Peyer's patch (tissue), 4 donors: ENCODE data around the gene SRD5A2. TPM values are rescaled to one million over a fixed set of nuclear protein-coding genes. Genes with fewer than 3 reads are reported as not detected.
"Not testable (repeated sequence)": the region's sequence is repeated elsewhere in the genome, so short reads cannot be mapped to it uniquely, and the experiment has no call there.

Experiments used
- DNase-seq, 3 donors: peaks; one replicate each; pipeline ENCODE4 v3.0.0-alpha.2; 2017 to 2019
- H3K27ac ChIP-seq, 4 donors: fragments of 200-600 bp; sonication (generic); one replicate each; pipeline ENCODE4 v1.5.1; 2016 to 2019
- H3K27me3 ChIP-seq, 2 donors: fragments of 200-600 bp; sonication (generic); one replicate each; pipeline ENCODE4 v1.5.1; 2019
- H3K36me3 ChIP-seq, 3 donors: fragments of 200-600 bp; sonication (generic); one replicate each; pipeline ENCODE4 v1.5.1; 2016 to 2019
- H3K4me1 ChIP-seq, 4 donors: fragments of 200-600 bp; sonication (generic); one replicate each; pipeline ENCODE4 v1.5.1; 2016 to 2019
- H3K4me3 ChIP-seq, 4 donors: fragments of 200-600 bp; sonication (generic); 1 replicate in 3 of 4; 2 replicates in 1 of 4; pipeline ENCODE4 v1.5.1; 2016 to 2019; ENCODE audit warnings: mild to moderate bottlenecking in 1 of 4
- H3K9me3 ChIP-seq, 4 donors: fragments of 200-600 bp; sonication (generic); one replicate each; pipeline ENCODE4 v1.5.1; 2016 to 2019; ENCODE audit warnings: mild to moderate bottlenecking in 1 of 4
- POLR2A ChIP-seq, 2 donors: fragments of 450-650 bp; IDR thresholded peaks; one replicate each; pipeline ENCODE4 v1.5.1; 2017; ENCODE audit warnings: antibody characterized with exemption in 2 of 2, mild to moderate bottlenecking in 2 of 2, moderate library complexity in 2 of 2
- total RNA-seq, 4 donors: library from RNA; depleted of rRNA; stranded (reverse); fragments of >200 nt; gene quantifications; one replicate each; pipeline ENCODE4 v1.1.0, GENCODE V29; 2016
- TF ChIP-seq, protein P1 (sequence below), 6 experiments: fragments of 450-650 bp in 4 of 6; fragments of 200-600 bp in 2 of 6; sonication (generic) in 1 of 6; IDR thresholded peaks; one replicate each; pipeline ENCODE4 v1.5.1; 2017 to 2019; ENCODE audit warnings: antibody characterized with exemption in 6 of 6, mild to moderate bottlenecking in 3 of 6, moderate library complexity in 1 of 6

Gene SRD5A2
- total RNA-seq, 4 donors from 2014 or later, result not detected

DNA sequence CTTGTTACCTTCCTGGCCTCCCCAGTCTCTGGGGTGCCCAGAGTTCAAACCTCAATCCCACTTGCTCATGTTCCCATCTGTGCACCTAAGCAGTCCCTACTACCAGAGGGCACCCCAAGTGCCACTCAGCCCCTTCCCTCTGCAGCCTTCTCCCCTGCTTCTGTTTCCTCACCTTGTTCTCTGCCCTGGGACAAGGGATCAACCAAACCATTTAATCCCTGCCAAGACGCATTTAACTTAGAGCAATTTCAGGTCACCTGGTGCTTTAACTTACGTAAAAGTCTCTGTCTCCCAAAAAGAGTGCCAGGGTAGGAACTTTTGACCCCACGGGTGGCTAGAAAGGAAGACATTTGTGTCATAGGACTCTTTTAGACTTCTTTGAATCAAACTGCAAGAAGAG is 67.2 kb downstream of the SRD5A2 start:
- no peak for TF ChIP-seq POLR2A (IDR thresholded peaks at IDR 0.05)
- TF ChIP-seq, protein P1, sequence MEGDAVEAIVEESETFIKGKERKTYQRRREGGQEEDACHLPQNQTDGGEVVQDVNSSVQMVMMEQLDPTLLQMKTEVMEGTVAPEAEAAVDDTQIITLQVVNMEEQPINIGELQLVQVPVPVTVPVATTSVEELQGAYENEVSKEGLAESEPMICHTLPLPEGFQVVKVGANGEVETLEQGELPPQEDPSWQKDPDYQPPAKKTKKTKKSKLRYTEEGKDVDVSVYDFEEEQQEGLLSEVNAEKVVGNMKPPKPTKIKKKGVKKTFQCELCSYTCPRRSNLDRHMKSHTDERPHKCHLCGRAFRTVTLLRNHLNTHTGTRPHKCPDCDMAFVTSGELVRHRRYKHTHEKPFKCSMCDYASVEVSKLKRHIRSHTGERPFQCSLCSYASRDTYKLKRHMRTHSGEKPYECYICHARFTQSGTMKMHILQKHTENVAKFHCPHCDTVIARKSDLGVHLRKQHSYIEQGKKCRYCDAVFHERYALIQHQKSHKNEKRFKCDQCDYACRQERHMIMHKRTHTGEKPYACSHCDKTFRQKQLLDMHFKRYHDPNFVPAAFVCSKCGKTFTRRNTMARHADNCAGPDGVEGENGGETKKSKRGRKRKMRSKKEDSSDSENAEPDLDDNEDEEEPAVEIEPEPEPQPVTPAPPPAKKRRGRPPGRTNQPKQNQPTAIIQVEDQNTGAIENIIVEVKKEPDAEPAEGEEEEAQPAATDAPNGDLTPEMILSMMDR (IDR thresholded peaks at IDR 0.05), result no peak
- no peaks in the 10 kb centered on the region for H3K36me3 ChIP-seq
- H3K27me3 ChIP-seq, result no peaks in the 10 kb centered on the region
- no peak overlapping the region for H3K27ac ChIP-seq
- H3K4me1 ChIP-seq, result no peaks in the 10 kb centered on the region
- DNase-seq, result no peak
- no peak overlapping the region for H3K4me3 ChIP-seq
- no peaks in the 10 kb centered on the region for H3K9me3 ChIP-seq

DNA sequence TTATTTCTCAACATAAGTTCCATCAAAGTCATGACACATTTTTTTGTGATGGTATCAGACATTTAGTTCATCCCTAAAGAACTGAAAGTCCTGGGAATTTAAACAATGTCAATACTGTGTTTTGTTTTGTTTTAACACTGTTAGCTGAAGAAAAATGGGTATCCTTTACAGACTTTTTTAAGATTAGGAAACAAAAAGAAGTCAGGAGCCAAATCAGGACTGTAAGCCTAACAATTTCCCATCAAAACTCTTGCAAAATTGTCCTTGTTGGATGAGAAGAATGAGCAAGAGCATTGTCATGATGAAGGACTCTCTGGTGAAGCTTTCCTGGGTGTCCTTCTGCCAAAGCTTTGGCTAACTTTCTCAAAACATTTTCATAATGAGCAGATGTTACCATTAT is 69.4 kb downstream of the SRD5A2 start:
- H3K27me3 ChIP-seq, result no peaks in the 10 kb centered on the region
- TF ChIP-seq, protein P1 (IDR thresholded peaks at IDR 0.05), result no peak
- no peak for TF ChIP-seq POLR2A (IDR thresholded peaks at IDR 0.05)
- no peak for DNase-seq
- H3K4me3 ChIP-seq, result no peak overlapping the region
- H3K27ac ChIP-seq, result no peak overlapping the region
- no peaks in the 10 kb centered on the region for H3K4me1 ChIP-seq
- H3K9me3 ChIP-seq, result no peaks in the 10 kb centered on the region
- H3K36me3 ChIP-seq, result no peaks in the 10 kb centered on the region

DNA sequence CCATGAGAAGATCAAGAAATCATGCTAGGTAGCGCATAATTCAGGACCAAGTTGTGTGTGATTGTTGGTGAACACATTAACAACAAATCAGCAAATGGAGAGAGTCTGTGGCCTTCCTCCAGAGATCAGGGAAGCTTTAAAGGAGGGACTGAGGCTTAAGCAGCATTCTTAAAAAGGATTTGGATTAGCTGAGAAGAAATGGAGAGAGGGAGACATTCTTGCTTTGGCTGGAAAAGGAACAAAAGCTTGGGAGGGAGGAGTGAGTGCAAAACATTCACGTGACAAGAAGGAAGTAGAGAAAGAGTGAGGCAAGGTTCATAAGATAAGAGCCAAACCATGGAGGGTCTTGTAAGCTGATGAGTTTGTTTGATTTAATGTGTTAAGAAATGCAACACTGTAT is 75.6 kb downstream of the SRD5A2 start:
- Histone ChIP-seq H3K27me3 (no peaks in the 10 kb centered on the region), H3K9me3 (no peaks in the 10 kb centered on the region), H3K4me3 (no peak overlapping the region), H3K27ac (no peak overlapping the region), H3K4me1 (peaks cover 0 to 14% (median 0%) of the 10 kb centered on the region in 4 donors), H3K36me3 (no peaks in the 10 kb centered on the region)
- no peak for TF ChIP-seq POLR2A (IDR thresholded peaks at IDR 0.05)
- TF ChIP-seq, protein P1 (IDR thresholded peaks at IDR 0.05), result no peak
- no peak for DNase-seq

DNA sequence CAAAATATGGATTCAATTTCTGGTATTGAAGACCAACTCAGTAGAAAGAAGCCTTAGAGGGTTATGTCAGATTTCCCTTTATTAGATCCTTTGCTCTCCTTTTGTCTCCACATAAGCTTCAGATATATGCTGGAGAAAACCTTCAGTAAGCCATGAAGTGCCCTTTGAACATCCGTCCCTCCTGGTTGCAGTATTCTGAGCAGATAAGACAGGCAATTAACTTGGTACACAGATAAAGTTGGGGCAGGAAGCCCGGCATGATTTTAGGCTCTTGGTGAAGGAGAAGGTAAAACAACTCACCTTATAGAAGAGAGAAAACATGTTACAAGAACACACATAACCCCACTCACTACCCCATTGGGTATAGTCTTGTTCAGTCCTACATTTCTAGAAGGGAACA is 76.4 kb downstream of the SRD5A2 start:
- Histone ChIP-seq H3K4me3 (no peak overlapping the region), H3K9me3 (no peaks in the 10 kb centered on the region), H3K36me3 (no peaks in the 10 kb centered on the region), H3K4me1 (peaks cover 0 to 14% (median 0%) of the 10 kb centered on the region in 4 donors), H3K27me3 (no peaks in the 10 kb centered on the region), H3K27ac (peak overlapping the region in 1 of 4 donors; percentile 54)
- TF ChIP-seq, protein P1 (IDR thresholded peaks at IDR 0.05), result no peak
- no peak for TF ChIP-seq POLR2A (IDR thresholded peaks at IDR 0.05)
- peak in 1 of 3 donors; percentile 53 for DNase-seq

DNA sequence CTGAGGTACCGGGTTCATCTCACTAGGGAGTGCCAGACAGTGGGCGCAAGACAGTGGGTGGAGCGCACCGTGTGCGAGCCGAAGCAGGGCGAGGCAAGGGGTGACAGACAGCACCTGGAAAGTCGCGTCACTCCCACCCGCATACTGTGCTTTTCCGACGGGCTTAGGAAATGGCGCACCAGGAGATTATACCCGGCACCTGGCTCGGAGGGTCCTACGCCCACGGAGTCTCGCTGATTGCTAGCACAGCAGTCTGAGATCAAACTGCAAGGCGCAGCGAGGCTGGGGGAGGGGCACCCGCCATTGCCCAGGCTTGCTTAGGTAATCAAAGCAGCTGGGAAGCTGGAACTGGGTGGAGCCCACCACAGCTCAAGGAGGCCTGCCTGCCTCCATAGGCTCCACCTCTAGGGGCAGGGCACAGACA is 84.3 kb downstream of the SRD5A2 start:
- H3K27ac ChIP-seq, DNase-seq, H3K27me3 ChIP-seq, H3K36me3 ChIP-seq, H3K9me3 ChIP-seq, H3K4me1 ChIP-seq, H3K4me3 ChIP-seq: not testable (repeated sequence)

DNA sequence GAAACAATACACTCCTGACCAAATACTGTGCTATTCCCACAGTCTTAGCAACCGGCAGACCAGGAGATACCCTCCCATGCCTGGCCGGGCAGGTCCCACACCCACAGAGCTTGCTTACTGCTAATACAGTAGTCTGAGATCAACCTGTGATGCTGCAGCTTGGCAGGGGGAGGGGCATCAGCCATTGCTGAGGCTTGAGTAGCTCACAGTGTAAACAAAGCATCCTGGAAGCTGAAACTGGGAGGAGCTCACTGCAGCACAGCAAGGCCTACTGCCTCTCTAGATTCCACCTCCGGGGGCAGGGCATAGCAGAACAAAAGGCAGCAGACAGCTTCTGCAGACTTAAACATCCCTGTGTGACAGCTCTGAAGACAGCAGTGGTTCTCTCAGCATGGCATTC is 91.4 kb downstream of the SRD5A2 start:
- not testable (repeated sequence) for H3K36me3 ChIP-seq, H3K9me3 ChIP-seq, H3K27ac ChIP-seq, H3K4me1 ChIP-seq, H3K4me3 ChIP-seq, H3K27me3 ChIP-seq, DNase-seq

DNA sequence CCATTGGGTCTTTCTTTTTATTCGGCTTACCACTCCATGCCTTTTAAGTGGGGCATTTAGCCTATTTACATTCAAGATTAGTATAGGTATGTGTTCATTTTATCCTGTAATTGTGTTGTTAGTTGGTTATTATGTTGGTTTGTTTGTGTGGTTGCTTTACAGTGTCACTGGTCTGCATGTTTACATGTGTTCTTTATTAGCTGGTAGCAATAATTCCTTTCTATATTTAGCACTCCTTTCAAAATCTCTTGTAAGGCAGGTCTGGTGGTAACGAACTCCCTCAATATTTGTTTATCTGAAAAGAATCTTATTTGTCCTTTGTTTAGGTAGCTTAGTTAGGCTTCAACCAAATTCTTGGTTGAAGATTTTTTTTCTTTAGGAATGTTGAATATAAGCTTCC is 97.5 kb downstream of the SRD5A2 start:
- H3K27ac ChIP-seq, result no peak overlapping the region
- TF ChIP-seq, protein P1 (IDR thresholded peaks at IDR 0.05), result no peak
- TF ChIP-seq POLR2A (IDR thresholded peaks at IDR 0.05), result no peak
- no peaks in the 10 kb centered on the region for H3K27me3 ChIP-seq
- no peaks in the 10 kb centered on the region for H3K36me3 ChIP-seq
- H3K4me1 ChIP-seq, result no peaks in the 10 kb centered on the region
- no peak for DNase-seq
- H3K9me3 ChIP-seq, result no peaks in the 10 kb centered on the region
- H3K4me3 ChIP-seq, result no peak overlapping the region
